ENCODE data around the gene USP49.
"Not testable (repeated sequence)": the region's sequence is repeated elsewhere in the genome, so short reads cannot be mapped to it uniquely, and the experiment has no call there.

The USP49 gene

DNA sequence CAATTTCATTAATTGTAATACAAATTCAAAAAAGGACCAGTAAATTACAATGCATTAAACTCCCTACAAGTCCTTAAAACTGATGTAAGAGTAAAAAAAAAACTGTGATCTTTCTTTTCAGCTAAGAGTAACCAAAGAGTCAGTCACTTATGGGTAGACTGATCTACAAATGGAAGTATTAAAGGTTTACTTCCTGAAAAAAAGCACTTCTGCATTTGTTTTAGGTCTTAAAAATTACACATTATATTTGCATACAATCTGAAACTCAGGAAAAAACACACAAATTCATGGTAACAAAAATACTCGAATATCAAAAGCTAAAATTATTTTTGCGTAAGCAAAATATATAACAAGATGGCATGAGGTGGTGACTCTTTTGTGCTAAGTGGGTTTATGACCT, 23.5 kb downstream of the USP49 start:
- no peak for DNase-seq

DNA sequence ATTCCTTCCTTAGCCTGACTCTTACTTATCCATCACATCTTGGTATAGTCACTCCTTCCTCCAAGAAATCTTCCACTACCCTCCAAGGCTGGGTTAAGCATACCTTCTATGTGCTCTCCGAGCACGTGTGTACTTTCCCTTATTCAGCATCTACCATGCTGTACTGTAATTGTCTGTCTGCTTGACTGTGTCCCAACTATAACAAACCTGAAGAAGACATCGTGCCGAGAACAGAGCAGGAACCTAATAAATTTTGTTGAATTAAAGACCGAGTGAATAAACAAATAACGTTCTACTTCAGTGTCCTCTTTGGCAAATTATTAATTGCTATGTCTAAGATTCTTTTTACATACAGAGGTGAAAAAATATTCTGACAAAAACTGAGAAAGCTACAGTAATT, 35.8 kb downstream of the USP49 start:
- DNase-seq, result no peak

DNA sequence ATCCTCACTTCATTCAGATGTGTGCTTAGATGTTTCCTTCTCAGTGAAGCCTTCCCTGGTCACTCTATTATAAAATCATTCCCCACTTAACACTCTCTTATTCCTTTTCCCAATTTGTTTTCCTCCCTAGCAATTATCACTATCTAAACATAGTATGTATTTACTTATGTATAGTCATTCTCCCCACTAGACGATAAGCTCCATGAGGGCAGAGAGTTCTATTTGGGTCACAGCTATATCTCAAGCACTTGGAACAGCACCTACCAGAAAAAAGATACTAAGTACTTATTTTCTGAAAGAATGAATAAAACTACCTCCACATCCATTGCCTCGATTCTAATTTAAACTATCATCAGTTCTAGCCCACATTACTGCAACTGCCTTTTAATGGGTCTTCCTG, 36.5 kb downstream of the USP49 start:
- no peak for DNase-seq

DNA sequence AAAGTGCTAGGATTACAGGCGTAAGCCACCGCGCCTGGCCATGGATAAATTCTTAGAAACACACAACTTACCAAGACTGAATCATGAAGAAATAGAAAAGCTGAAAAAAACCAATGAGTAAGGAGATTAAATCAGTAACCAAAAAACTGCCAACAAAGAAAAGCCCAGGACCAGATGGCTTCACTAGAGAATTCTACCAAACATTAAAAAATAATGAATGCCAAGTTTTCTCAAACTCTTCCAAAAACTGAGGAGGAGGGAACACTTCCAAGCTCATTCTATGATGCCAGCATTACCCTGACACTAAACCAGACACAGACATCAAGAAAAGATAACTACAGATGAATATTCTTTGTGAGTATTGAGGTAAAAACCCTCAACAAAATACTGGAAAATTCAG, 44.3 kb downstream of the USP49 start:
- no peak for DNase-seq

DNA sequence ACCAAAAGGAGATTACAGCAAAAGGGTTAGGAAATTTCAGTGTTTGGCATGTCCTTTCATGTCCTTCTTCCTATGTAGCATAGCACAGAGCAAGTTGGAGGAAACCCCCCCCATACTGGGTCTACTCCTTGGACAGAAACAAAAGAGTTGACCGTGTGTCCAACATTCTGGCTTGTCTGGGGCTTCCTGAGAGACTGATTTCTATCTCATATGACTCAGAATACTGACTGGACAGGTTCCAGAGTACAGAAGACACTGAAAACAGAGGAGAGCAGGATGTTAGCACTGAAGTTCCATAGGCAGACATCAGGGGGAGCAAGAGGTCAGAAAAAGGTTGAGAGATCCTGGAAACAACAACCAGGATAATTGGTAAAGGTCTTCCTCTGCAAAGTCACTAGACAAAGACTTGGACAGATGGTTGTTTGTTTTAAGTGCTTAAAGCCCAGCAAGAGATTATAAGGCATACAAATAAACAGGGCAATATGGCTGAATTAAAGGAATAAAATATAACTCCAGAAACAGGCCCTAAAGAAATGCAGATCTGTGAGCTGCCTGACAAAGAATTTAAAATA, 48.4 kb downstream of the USP49 start:
- DNase-seq, result peak; percentile 63

DNA sequence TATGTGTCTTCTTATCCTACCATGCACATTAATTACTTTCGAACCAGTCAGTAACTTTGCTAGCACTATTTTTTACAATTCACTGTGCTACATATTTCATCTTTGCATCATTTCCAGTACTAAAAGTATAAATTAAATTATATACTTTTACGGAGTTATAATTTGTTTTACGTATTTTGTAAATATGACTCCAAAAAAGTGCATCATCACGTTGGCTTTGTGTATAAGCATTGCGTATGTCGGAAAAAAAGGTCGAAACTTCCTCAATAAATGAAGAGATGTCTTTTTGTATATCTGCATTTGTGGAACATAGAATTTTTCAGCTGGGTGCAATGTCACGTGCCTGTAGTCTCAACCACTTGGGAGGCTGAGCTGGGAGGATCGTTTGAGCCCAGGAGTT, 52.0 kb downstream of the USP49 start:
- no peak for DNase-seq

DNA sequence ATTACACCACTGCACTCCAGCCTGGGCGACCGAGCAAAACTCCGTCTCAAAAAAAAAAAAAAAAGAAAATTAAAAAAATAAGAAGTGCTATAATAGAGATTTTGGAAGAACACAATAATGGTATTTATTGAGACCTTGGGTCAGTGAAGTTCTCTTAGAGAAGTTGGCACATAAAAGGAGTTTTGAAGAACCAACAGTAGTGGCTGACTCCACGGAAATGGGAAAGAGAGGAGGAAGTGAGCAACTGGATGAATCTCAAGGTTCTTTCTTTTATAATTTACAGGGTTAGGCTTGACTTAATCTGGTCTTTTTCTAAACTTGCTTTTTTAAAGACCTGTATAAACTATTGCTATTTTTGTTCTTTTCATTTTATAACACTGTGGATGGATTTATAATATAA, 54.8 kb downstream of the USP49 start:
- no peak for DNase-seq

DNA sequence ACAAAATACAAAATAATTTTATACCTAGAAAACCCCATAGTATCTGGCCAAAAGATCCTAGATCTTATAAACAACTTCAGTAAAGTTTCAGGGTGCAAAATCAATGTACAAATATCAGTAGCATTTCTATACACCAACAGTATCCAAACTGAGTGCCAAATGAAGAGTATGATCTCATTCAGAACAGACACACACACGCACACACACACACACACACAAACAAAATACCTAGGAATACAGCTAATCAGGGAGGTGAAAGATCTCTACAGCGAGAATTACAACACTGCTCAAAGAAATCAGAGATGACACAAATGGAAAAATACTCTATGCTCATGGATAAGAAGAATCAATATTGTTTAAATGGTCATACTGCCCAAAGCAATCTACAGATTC, 58.5 kb downstream of the USP49 start:
- DNase-seq, result no peak

DNA sequence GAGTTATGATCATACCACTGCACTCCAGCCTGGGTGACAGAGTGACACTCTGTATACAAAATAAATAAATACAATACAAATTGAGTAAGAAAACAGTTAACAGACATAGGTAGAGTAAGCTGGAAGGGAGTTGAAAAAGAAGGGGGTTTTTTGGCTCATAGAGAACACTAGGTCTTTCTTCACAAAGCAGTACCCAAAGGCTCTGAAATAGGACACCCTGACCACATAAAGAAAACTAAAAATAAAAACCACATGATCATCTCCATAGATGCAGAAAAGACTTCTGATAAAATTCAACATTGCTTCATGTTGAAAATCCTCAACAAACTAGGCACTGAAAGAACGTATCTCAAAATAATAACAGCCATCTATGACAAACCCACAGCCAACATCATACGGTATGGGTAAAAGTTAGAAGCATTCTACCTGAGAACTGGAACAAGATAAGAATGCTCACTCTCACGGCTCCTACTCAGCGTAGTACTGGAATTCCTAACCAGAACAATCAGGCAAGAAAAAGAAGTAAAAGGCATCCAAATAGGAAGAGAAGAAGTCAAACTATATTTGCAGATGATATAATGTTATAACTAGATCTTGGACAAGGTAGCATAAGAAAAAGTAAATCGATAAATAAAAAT, 59.0 kb downstream of the USP49 start:
- no peak for DNase-seq

DNA sequence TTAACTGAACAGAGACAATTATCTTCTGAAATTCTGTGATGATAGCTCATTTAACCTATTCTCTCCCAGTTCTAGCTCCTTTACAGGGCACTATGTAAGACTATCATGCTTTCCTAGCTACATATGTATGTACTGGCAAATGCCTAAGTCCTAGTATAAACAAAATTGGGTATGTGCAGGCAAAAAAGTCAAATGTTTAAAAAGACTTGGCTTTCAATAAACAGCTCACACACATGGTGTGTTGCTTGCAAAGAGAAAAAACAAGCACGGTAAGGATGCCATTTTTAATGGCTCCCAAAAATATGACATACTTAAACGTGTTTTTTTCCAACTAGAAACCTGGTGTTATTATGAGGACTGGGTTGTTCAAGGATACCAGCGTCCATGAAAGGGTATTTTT, 62.9 kb downstream of the USP49 start:
- DNase-seq, result no peak

DNA sequence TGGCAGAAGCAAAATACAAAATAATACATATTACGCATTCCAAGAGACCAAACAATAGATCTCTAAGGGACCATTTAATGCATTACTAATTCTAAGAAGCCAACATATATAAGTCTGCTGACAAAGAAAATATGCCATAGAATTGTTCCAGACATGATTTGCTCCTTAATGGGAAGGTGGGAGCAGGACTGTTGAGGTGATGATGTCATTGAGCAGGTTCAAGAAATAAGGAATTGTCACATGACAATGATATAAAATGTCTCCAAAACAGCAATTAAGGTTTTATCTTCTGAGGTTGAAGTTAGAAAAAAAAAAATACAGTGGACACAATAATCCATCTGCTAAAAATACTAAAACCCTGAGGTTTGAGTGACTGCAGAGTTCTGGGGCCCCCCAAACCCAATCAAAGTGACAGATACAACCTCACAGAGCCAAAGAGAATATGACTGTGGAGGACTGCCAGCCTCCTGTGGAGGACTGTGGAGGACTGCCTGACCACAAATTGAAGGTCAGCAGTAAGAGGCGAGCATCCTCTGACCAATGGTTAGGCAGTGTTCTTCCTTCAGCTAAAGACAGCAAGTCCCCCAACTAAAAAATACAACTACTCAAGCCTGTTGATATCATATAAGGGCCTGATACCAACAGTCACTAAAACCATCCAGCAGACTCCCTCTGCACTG, 68.7 kb downstream of the USP49 start:
- DNase-seq, result no peak

DNA sequence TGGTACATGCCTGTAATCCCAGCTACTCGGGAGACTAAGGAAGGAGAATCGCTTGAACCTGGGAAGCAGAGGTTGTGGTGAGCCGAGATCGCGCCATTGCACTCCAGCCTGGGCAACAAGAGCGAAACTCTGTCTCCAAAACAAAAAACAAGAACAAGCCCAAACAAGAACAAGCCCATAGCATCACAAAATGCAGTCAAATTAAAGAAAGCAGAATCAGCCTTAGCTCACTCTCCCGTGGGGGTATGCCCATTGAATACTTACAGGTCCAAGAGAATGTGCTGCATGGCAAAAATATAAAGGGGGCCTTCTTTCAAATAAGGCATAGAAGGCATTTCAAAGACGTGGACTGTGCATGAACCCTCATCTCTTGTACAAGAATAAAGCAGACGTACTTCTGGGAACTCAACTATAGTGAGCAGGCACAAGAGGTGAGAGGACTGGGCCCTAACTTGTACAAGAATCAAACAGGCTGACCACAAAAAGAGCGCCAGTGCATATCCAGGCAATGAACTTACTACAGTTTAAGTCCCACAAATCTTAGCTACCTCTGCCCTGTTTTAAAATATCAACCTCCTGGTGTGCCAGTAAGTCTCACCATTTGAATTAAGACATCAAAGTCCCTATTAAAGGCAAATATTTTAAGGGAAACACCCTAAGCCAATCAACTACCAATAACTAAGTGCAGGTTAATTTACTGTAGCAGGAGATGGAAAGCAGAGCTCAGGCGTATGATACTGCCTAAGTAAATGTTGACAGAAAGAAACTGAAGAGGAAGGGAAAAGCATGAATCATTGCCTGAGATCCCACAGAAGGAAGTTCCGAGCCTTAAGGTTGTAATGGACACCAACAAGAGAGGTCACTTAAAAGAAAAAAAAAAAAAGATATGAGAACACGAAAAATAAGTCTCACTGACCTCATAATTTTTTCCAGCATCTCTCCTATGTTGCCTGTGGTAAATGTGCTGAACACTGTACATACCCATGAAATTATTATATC, 70.3 kb downstream of the USP49 start:
- DNase-seq, result no peak

DNA sequence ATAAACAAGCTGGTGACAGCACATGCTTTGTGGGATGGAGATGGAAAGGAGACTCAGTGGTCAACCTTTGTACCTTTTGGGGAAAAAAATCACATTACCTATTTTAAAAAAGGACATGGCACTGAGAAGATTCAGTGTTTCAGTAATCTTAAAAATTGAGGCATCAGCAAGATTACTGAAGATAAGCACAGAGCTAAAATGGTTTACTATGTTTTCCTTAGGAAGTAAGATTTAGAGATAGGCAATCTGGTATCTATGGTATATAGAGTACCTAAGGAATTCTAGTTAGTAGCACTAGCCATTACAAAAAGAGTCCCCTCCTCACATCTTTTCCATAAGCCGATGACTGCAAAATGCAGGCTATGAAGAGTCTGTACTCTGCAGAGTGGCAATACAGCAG, 72.0 kb downstream of the USP49 start:
- DNase-seq, result no peak

DNA sequence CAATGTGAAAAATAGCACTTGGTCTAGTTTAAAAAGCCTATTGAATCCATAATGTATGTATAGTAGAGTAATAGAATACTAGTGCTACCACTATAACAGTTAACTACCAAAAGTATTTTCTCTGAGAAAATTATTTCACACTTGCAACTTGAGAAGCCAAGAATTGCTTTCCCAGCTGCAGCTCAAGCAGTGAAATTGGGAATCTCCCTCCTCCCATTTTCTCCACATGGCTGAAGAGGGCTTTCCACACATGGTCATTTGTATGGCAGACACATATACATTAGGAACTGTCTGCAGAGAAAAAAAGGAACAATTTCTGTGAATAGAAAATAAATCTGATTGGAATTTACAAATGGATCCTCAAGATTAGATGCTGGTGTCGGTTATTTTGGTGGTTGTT, 73.2 kb downstream of the USP49 start:
- no peak for DNase-seq

DNA sequence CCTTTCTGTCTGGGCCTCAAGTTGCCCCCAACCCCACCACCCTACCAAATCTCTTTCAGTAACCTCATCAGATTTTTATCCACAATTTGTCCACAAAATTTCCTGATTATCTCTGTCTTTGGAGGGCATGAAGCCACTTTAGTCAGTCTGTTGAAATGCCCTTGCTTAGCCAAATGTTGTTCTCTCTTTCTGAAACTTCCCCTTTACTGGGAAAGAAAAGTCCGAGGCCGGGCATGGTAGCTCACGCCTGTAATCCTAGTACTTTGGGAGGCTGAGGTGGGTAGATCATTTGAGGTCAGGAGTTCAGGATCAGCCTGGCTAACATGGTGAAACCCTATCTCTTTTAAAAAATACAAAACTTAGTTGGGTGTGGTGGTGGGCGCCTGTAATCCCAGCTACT, 73.9 kb downstream of the USP49 start:
- DNase-seq, result no peak

DNA sequence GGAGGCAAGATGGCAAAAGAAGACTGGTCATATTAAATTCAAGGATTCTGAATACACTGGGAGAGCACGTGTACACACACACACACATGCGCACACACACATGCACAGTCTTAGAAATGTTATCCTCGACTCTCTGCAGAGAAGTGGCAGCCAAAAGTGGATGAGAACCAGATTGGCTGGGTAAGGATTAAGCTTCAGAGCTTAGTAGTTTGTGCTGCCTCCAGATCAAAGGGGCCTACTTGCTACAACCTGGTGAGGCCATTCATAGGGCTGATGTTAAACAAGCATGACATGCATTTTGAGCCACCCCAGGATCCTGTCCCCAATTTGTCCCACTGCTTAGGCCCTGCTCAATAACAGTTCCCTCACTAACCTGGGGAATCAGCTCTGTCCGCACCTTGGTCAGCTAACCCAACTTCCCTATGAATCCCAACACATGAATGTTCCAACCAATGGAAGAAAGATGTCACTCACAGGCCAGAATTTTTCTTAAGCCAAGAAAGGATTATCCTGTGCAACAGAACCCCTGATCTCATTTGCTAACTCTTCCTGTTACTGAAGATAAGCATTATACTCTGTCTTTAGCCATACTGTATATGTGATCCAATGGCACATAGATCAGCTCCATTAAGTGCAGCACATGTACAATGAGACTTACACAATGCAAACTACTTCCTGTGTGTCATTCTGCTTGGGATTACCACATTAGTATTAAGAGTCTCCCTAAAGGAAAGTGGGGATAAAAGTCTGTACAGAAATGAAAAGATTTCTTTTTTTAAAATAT, 76.7 kb downstream of the USP49 start:
- DNase-seq, result no peak

DNA sequence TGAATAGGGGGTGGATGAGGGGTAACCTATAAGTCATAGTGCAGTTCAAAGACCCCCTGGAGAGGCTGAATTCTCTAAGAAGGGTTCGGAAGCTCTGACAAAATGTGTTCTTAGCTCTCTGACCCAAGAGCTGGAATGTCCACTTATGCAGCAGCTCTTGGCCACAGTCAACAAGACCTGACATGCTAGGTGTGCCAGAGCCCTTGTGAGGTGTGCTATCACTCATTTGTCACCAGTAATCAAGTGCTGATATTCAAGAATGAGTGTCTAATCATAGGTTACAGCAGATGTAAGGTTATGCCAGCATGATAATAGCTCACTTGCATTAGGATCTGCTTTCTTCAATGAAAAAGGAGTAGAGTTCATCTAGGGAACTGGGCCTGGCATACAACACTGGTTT, 79.6 kb downstream of the USP49 start:
- no peak for DNase-seq

DNA sequence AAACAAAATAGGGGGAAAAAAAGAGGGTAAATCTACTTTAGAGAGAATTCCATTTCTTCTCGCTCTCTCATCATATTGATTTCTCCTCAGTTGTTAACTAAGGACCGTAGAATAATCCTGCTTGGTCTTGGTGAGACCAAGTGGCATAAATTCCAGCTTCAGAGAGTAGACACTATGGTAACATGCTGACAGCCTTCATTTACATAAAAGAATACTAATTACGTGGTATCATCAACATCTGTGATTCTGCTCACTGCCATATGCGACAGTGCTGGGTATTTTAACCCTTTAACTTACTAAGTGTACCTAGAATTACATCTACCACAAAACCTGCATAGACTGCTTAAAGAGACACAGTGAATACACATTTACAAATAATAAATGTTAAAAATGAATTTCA, 80.5 kb downstream of the USP49 start:
- no peak for DNase-seq

DNA sequence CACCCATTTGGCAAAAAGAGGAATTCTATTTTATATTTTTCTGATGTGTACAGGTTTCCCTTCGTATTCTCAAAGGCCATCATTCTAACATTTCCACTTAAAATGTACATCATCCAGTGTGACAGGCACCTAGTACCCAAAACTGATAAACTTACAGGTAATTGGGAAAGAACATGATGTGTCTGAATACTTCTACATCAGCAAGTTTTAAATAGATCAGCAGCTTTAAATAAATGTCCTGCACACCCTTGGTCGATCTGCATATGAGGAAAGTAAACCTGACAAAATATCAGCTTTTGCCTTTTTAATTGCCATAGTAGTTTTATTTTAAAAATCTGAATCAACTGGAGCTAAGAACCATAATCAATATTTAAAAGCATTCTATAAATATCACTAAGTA, 81.2 kb downstream of the USP49 start:
- no peak for DNase-seq

DNA sequence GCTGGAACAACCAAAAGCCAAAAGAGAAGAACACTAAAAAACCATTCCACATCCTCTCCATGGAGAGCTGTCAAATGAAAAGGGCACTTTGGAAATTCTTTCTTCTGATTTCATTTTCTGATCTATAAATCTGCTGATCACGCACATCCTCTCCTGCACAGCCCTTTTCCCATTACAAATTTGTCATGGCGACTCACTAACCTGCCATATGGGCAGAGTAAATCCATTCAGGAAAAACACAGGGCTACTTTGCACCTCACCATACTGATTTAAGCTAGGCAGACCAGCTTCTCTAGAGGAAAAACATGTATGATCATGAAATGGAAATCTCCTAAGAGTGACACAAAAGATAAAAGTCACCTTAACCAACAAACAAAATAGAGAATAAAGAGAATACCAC, 81.7 kb downstream of the USP49 start:
- DNase-seq, result no peak

DNA sequence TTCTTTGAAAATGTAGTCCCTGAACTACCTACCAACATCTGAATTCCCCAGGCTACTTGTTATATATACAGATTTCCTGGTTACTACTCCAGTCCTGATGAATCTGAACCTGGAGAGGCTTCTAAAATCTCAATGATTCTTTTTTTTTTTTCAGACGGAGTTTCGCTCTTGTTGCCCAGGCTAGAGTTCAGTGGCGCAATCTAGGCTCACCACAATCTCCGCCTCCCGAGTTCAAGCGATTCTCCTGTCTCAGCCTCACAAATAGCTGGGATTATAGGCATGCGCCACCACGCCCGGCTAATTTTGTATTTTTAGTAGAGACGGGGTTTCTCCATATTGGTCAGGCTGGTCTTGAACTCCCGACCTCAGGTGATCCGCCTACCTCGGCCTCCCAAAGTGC, 83.2 kb downstream of the USP49 start:
- DNase-seq, result not testable (repeated sequence)

DNA sequence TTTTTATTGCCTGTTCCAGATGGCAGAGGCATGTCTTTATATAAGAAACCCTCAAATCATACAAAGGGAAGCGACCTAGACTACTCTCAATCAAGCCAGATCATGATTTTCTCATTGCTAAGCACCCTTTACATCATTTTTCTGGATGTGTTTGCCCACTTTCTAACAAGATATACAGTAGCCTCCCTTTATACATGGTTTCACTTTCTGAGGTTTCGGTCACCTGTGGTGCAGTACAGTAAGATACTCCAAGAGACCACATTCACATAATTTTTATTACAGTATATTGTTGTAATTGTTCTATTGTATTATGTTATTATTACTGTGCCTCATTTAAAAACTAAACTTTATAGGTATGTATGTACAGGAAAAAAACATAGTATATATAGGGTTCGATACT, 84.1 kb downstream of the USP49 start:
- DNase-seq, result no peak
